HepG2 (cell line): ENCODE data around the gene DNMT3B. TPM values are rescaled to one million over a fixed set of nuclear protein-coding genes. Genes with fewer than 3 reads are reported as not detected.

Experiments
- MLXIP ChIP-seq: sonication (generic); formaldehyde crosslinking; IDR thresholded peaks from 2 replicates; pipeline ENCODE4 v1.9.0; 2021; ENCODE audit warnings: missing genetic modification reagents, borderline replicate concordance
- NFAT5 ChIP-seq: sonication (generic); formaldehyde crosslinking; IDR thresholded peaks from 2 replicates; pipeline ENCODE4 v1.4.0; 2020; ENCODE audit warnings: missing genetic modification reagents
- NFYC ChIP-seq: IDR thresholded peaks from 2 replicates; pipeline ENCODE4 v1.6.1; 2016; ENCODE audit warnings: missing genetic modification reagents, missing compliant biosample characterization
- RNF2 ChIP-seq: fragments of 450-650 bp; conservative IDR thresholded peaks from 2 replicates; pipeline ENCODE4 v1.6.1; 2016; ENCODE audit warnings: low read depth
- TCF12 ChIP-seq, 2 experiments: fragments of 450-650 bp in 1 of 2; sonication (generic) in 1 of 2; formaldehyde crosslinking in 1 of 2; IDR thresholded peaks; 2 replicates each; pipeline versions ENCODE4 v1.6.1 to v1.8.0; 2017 to 2022; ENCODE audit warnings: antibody characterized with exemption in 1 of 2, mild to moderate bottlenecking in 1 of 2, missing genetic modification reagents in 1 of 2, moderate library complexity in 1 of 2
- THAP9 ChIP-seq: sonication (generic); formaldehyde crosslinking; IDR thresholded peaks from 2 replicates; pipeline ENCODE4; 2020; ENCODE audit warnings: missing genetic modification reagents, mild to moderate bottlenecking, borderline replicate concordance
- TIGD3 ChIP-seq: sonication (generic); formaldehyde crosslinking; IDR thresholded peaks from 2 replicates; pipeline ENCODE4 v1.5.1; 2020; ENCODE audit warnings: mild to moderate bottlenecking, missing genetic modification reagents, borderline replicate concordance
- ZBTB33 ChIP-seq: sonication (generic); formaldehyde crosslinking; IDR thresholded peaks from 2 replicates; pipeline ENCODE4 v1.4.0; 2020; ENCODE audit warnings: missing genetic modification reagents
- ZBTB38 ChIP-seq: sonication (generic); formaldehyde crosslinking; IDR thresholded peaks from 2 replicates; pipeline ENCODE4 v1.5.1; 2020; ENCODE audit warnings: mild to moderate bottlenecking, missing genetic modification reagents
- ZMAT3 ChIP-seq: sonication (generic); formaldehyde crosslinking; conservative IDR thresholded peaks from 2 replicates; pipeline ENCODE4 v1.7.0; 2021; ENCODE audit warnings: missing genetic modification reagents
- ZNF775 ChIP-seq: sonication (generic); formaldehyde crosslinking; IDR thresholded peaks from 2 replicates; pipeline ENCODE4 v1.4.0; 2020; ENCODE audit warnings: missing genetic modification reagents, mild to moderate bottlenecking, moderate library complexity, borderline replicate concordance
- polyA plus RNA-seq, 8 experiments: library from polyadenylated mRNA; depleted of rRNA in 3 of 8; stranded (reverse) in 7 of 8; unstranded in 1 of 8; fragments of >200 nt; fragmentation: Illumina TruSeq in 4 of 8; extraction: Trizol in 4 of 8; gene quantifications; 2 replicates each; pipeline versions ENCODE4 v1.2.1 to v1.2.3, GENCODE V29; 2011 to 2016; ENCODE audit warnings: low read depth in 4 of 8, missing spikeins in 1 of 8, mixed read lengths in 1 of 8; ENCODE audit not compliant: insufficient read depth in 1 of 8
- total RNA-seq, 5 experiments: library from RNA; depleted of rRNA; stranded (reverse); fragments of >200 nt; fragmentation: Illumina TruSeq; extraction: Trizol; gene quantifications; 2 replicates each; pipeline ENCODE4 v1.2.3, GENCODE V29; 2016; ENCODE audit warnings: low read depth in 1 of 5

The DNMT3B gene
- total and polyA plus RNA-seq, 2 of the 13 experiments (the other 11 are each of a cell fraction or from before 2014, with no cell fraction given): 3.8 to 13.9 TPM

- peak; percentile 49; the same call in 1 of the 2 replicates for TF ChIP-seq THAP9 (CRISPR knock-in tag)
- peak; percentile 80; the same call in 1 of the 2 replicates for TF ChIP-seq ZBTB33 (CRISPR knock-in tag)
- no peak for TF ChIP-seq MLXIP
- no peak for TF ChIP-seq ZMAT3 (CRISPR knock-in tag)
- no peak for TF ChIP-seq ZNF775 (CRISPR knock-in tag)
- TF ChIP-seq NFYC (CRISPR knock-in tag): no peak
- TF ChIP-seq TCF12 (IDR thresholded peaks at IDR 0.05): no peak
- TF ChIP-seq TCF12 (CRISPR knock-in tag; IDR thresholded peaks at IDR 0.05): no peak
- no peak for TF ChIP-seq NFAT5 (CRISPR knock-in tag)
- 0 out of 2 replicates have a peak, but pooled peaks have one; percentile 4 for TF ChIP-seq ZBTB38 (CRISPR knock-in tag)
- no peak for TF ChIP-seq RNF2
- TF ChIP-seq TIGD3 (CRISPR knock-in tag): 0 out of 2 replicates have a peak, but pooled peaks have one; percentile 43
Observed at GRCh38 chr20:32742322-32743236, 19.6 kb upstream of the DNMT3B start (continued).
